ENCODE results near the gene PTPRK.

Gene PTPRK

GRCh38 chr6:128515550-128516513 lies 4.6 kb downstream of the PTPRK start:
- no peaks in the 10 kb centered on the region for H3K27me3 ChIP-seq (ENCODE audit: control insufficient read depth in 1 of 2, insufficient read depth in 2 of 2, low read length in 2 of 2)
- no peak overlapping the region for H3K4me3 ChIP-seq (ENCODE audit: low read depth in 1 of 2, low read length in 2 of 2)
- H3K4me1 ChIP-seq (ENCODE audit: insufficient read depth, low read length): peaks cover 35% of the 10 kb centered on the region
- no peaks in the 10 kb centered on the region for H3K36me3 ChIP-seq (ENCODE audit: insufficient read depth, low read length)
- H3K9ac ChIP-seq (ENCODE audit: low read length): no peak overlapping the region
- no peak overlapping the region for H3K27ac ChIP-seq (ENCODE audit: low read depth, low read length)
- H3K9me3 ChIP-seq (ENCODE audit: low read length): no peaks in the 10 kb centered on the region

- no peak overlapping the region for H3K27ac ChIP-seq (ENCODE audit: low read depth, low read length)
These were observed 6.5 kb downstream of the PTPRK start for GRCh38 chr6:128513878-128514277.

GRCh38 chr6:128512296-128512695 lies 8.1 kb downstream of the PTPRK start:
- Histone ChIP-seq H3K27me3 (ENCODE audit: control insufficient read depth in 1 of 2, insufficient read depth in 2 of 2, low read length in 2 of 2) (no peaks in the 10 kb centered on the region), H3K36me3 (ENCODE audit: insufficient read depth, low read length) (no peaks in the 10 kb centered on the region), H3K9ac (ENCODE audit: low read length) (no peak overlapping the region), H3K4me3 (ENCODE audit: low read depth in 1 of 2, low read length in 2 of 2) (no peak overlapping the region), H3K27ac (ENCODE audit: low read depth, low read length) (no peak overlapping the region), H3K4me1 (ENCODE audit: insufficient read depth, low read length) (peaks cover 34% of the 10 kb centered on the region), H3K9me3 (ENCODE audit: low read length) (no peaks in the 10 kb centered on the region)

More at GRCh38 chr6:128513878-128514277, 6.5 kb downstream of the PTPRK start:
- Histone ChIP-seq H3K9me3 (ENCODE audit: low read length) (no peaks in the 10 kb centered on the region), H3K4me1 (ENCODE audit: insufficient read depth, low read length) (peaks cover 35% of the 10 kb centered on the region), H3K9ac (ENCODE audit: low read length) (no peak overlapping the region), H3K27me3 (ENCODE audit: control insufficient read depth in 1 of 2, insufficient read depth in 2 of 2, low read length in 2 of 2) (no peaks in the 10 kb centered on the region), H3K36me3 (ENCODE audit: insufficient read depth, low read length) (no peaks in the 10 kb centered on the region), H3K4me3 (ENCODE audit: low read depth in 1 of 2, low read length in 2 of 2) (no peak overlapping the region)

GRCh38 chr6:128511506-128511905 lies 8.9 kb downstream of the PTPRK start:
- no peak overlapping the region for H3K9ac ChIP-seq (ENCODE audit: low read length)
- peaks cover 27% of the 10 kb centered on the region for H3K4me1 ChIP-seq (ENCODE audit: insufficient read depth, low read length)
- no peak overlapping the region for H3K4me3 ChIP-seq (ENCODE audit: low read depth in 1 of 2, low read length in 2 of 2)
- H3K27me3 ChIP-seq (ENCODE audit: control insufficient read depth in 1 of 2, insufficient read depth in 2 of 2, low read length in 2 of 2): no peaks in the 10 kb centered on the region
- no peak overlapping the region for H3K27ac ChIP-seq (ENCODE audit: low read depth, low read length)
- H3K36me3 ChIP-seq (ENCODE audit: insufficient read depth, low read length): no peaks in the 10 kb centered on the region
- no peaks in the 10 kb centered on the region for H3K9me3 ChIP-seq (ENCODE audit: low read length)

- no peak overlapping the region for H3K27ac ChIP-seq (ENCODE audit: low read depth, low read length)
- H3K4me1 ChIP-seq (ENCODE audit: insufficient read depth, low read length): peaks cover 27% of the 10 kb centered on the region
- no peaks in the 10 kb centered on the region for H3K9me3 ChIP-seq (ENCODE audit: low read length)
- no peaks in the 10 kb centered on the region for H3K36me3 ChIP-seq (ENCODE audit: insufficient read depth, low read length)
- no peaks in the 10 kb centered on the region for H3K27me3 ChIP-seq (ENCODE audit: control insufficient read depth in 1 of 2, insufficient read depth in 2 of 2, low read length in 2 of 2)
- H3K4me3 ChIP-seq (ENCODE audit: low read depth in 1 of 2, low read length in 2 of 2): no peak overlapping the region
- H3K9ac ChIP-seq (ENCODE audit: low read length): no peak overlapping the region
These were observed 10.7 kb downstream of the PTPRK start for GRCh38 chr6:128509709-128510108.

GRCh38 chr6:128508588-128509296 lies 11.7 kb downstream of the PTPRK start:
- H3K9me3 ChIP-seq (ENCODE audit: low read length): no peaks in the 10 kb centered on the region
- no peak overlapping the region for H3K9ac ChIP-seq (ENCODE audit: low read length)
- H3K27ac ChIP-seq (ENCODE audit: low read depth, low read length): no peak overlapping the region
- H3K4me3 ChIP-seq (ENCODE audit: low read depth in 1 of 2, low read length in 2 of 2): no peak overlapping the region
- H3K36me3 ChIP-seq (ENCODE audit: insufficient read depth, low read length): no peaks in the 10 kb centered on the region
- no peaks in the 10 kb centered on the region for H3K27me3 ChIP-seq (ENCODE audit: control insufficient read depth in 1 of 2, insufficient read depth in 2 of 2, low read length in 2 of 2)
- H3K4me1 ChIP-seq (ENCODE audit: insufficient read depth, low read length): peaks cover 37% of the 10 kb centered on the region

- H3K36me3 ChIP-seq (ENCODE audit: insufficient read depth, low read length): no peaks in the 10 kb centered on the region
- no peaks in the 10 kb centered on the region for H3K27me3 ChIP-seq (ENCODE audit: control insufficient read depth in 1 of 2, insufficient read depth in 2 of 2, low read length in 2 of 2)
- peaks cover 37% of the 10 kb centered on the region for H3K4me1 ChIP-seq (ENCODE audit: insufficient read depth, low read length)
- no peaks in the 10 kb centered on the region for H3K9me3 ChIP-seq (ENCODE audit: low read length)
- no peak overlapping the region for H3K9ac ChIP-seq (ENCODE audit: low read length)
- no peak overlapping the region for H3K27ac ChIP-seq (ENCODE audit: low read depth, low read length)
- no peak overlapping the region for H3K4me3 ChIP-seq (ENCODE audit: low read depth in 1 of 2, low read length in 2 of 2)
These were observed 12.8 kb downstream of the PTPRK start for GRCh38 chr6:128507337-128508310.

GRCh38 chr6:128505603-128506002 lies 14.8 kb downstream of the PTPRK start:
- H3K9ac ChIP-seq (ENCODE audit: low read length): no peak overlapping the region
- H3K4me3 ChIP-seq (ENCODE audit: low read depth in 1 of 2, low read length in 2 of 2): no peak overlapping the region
- H3K27ac ChIP-seq (ENCODE audit: low read depth, low read length): no peak overlapping the region
- no peaks in the 10 kb centered on the region for H3K9me3 ChIP-seq (ENCODE audit: low read length)
- H3K36me3 ChIP-seq (ENCODE audit: insufficient read depth, low read length): no peaks in the 10 kb centered on the region
- peaks cover 31% of the 10 kb centered on the region for H3K4me1 ChIP-seq (ENCODE audit: insufficient read depth, low read length)
- no peaks in the 10 kb centered on the region for H3K27me3 ChIP-seq (ENCODE audit: control insufficient read depth in 1 of 2, insufficient read depth in 2 of 2, low read length in 2 of 2)

GRCh38 chr6:128504003-128504654 lies 16.3 kb downstream of the PTPRK start:
- Histone ChIP-seq H3K4me1 (ENCODE audit: insufficient read depth, low read length) (peaks cover 31% of the 10 kb centered on the region), H3K9ac (ENCODE audit: low read length) (no peak overlapping the region), H3K27me3 (ENCODE audit: control insufficient read depth in 1 of 2, insufficient read depth in 2 of 2, low read length in 2 of 2) (no peaks in the 10 kb centered on the region), H3K36me3 (ENCODE audit: insufficient read depth, low read length) (no peaks in the 10 kb centered on the region), H3K4me3 (ENCODE audit: low read depth in 1 of 2, low read length in 2 of 2) (no peak overlapping the region), H3K9me3 (ENCODE audit: low read length) (no peaks in the 10 kb centered on the region), H3K27ac (ENCODE audit: low read depth, low read length) (no peak overlapping the region)

- no peaks in the 10 kb centered on the region for H3K9me3 ChIP-seq (ENCODE audit: low read length)
- H3K4me3 ChIP-seq (ENCODE audit: low read depth in 1 of 2, low read length in 2 of 2): no peak overlapping the region
- H3K27me3 ChIP-seq (ENCODE audit: control insufficient read depth in 1 of 2, insufficient read depth in 2 of 2, low read length in 2 of 2): no peaks in the 10 kb centered on the region
- H3K9ac ChIP-seq (ENCODE audit: low read length): no peak overlapping the region
- H3K36me3 ChIP-seq (ENCODE audit: insufficient read depth, low read length): no peaks in the 10 kb centered on the region
- peaks cover 23% of the 10 kb centered on the region for H3K4me1 ChIP-seq (ENCODE audit: insufficient read depth, low read length)
- H3K27ac ChIP-seq (ENCODE audit: low read depth, low read length): no peak overlapping the region
These were observed 19.4 kb downstream of the PTPRK start for GRCh38 chr6:128500749-128501600.
